GM18873 (cell line): ENCODE results near the gene DUSP11.
"Not testable (repeated sequence)": the region's sequence is repeated elsewhere in the genome, so short reads cannot be mapped to it uniquely, and the experiment has no call there.

Experiments used
- ATAC-seq: cut with Tn5 transposase; IDR thresholded peaks from one replicate; pipeline ENCODE4 v1.9.1; 2021; ENCODE audit warnings: mild to moderate bottlenecking, moderate library complexity, moderate number of reproducible peaks; ENCODE audit not compliant: unreplicated experiment, low FRiP score

The DUSP11 gene

DNA sequence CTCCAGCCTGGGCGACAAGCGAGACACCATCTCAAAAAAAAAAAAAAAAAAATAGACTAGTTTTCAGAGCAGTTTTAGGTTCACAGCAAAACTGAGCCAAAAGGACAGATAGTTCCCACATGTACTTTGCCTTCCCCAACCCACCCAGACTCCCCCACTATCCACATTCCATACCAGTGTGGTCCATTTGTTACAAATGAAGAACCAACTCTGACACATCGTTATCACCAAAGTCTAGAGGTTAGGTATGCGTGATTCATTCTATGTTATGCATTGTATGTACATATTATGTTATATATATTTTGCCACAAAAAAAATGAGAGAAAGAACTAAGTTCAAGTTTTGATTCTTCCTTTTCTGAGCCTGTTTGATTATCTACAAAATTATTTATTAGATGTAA lies 3.5 kb downstream of the DUSP11 start:
- ATAC-seq: no peak

- ATAC-seq: no peak
Measured at GRCh38 chr2:73772819-73773218, 7.1 kb downstream of the DUSP11 start.

DNA sequence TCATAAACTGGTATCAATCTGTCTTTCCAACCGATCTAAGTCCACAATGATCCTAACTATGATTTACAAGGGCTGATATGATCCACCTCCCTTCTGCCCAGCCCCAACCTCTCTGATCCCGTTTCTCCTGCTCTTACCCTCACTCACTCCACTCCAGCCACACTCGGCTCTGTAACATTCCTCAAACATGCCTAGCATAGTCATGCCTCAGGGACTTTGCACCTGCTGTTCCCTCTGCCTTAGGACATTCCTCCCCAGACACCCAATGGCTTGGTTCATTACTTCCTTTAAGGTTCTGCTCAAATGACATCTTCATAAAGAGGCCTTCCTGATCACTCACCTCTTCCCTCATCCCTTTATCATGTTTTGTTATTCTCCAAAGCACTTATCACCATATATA lies 9.2 kb downstream of the DUSP11 start:
- no peak for ATAC-seq

- no peak for ATAC-seq
Measured at GRCh38 chr2:73766994-73767393, 12.9 kb downstream of the DUSP11 start.

DNA sequence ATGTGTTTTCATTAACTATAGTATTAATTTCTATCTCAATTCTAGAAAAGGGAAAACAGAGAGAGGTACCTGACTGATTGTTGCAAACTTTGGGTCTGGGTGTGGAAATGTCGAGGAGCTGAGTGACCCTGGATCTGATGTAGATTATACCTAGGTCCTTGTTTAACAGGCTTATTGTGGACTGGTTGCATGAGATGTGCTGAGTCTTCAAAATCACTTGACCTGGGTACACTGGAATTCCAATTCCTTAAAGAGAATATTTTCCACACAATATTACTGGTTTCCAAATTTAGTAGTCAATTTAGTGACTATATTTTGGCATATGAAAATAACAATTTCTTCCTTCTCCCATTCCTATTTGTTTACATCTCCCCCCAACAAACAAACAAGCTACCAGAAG lies 13.6 kb downstream of the DUSP11 start:
- ATAC-seq: no peak

GRCh38 chr2:73764945-73765344 lies 15.0 kb downstream of the DUSP11 start:
- ATAC-seq: no peak

GRCh38 chr2:73762571-73762970 lies 17.3 kb downstream of the DUSP11 start:
- no peak for ATAC-seq

GRCh38 chr2:73759904-73760303 lies 20.0 kb downstream of the DUSP11 start:
- ATAC-seq: no peak

DNA sequence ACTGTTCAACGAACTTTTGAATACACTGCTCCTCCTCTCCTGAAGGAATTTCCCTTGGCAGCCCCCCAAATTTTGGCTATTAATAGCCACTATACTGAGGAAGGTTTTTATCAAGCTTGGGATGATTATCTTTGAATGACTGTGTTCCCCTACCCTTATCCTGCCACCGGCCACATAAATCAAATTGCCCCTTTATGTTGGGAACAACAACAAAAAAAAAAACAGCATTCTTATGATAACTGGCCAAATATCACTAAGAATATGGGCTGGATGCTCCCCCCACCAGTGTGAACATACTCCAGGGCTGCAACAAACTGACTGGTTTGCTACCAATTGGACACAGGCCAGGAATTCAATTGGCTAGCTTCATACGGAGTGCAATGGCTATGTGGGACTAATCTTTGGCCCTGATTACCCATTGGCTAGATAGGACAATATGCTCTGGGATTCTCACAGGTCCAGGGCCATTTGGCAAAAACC lies 20.6 kb downstream of the DUSP11 start:
- no peak for ATAC-seq

GRCh38 chr2:73754332-73754731 lies 25.6 kb downstream of the DUSP11 start:
- not testable (repeated sequence) for ATAC-seq

GRCh38 chr2:73749314-73749713 lies 30.6 kb downstream of the DUSP11 start:
- no peak for ATAC-seq

DNA sequence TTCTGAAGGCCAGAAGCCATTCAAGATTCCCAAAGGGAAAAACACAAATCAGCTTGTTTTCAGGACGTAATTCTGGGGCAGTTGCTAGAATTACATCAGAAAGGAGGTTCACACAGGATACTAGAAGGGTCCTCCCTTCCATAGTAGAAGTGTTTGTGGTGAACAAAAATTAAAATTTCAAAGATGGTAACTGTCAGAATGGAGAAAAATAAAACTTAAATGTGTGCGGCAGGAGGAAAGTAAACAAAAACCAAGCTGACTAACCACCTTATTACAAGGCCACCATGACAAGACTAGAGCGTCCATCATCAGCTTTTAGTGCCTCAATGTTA lies 33.1 kb downstream of the DUSP11 start:
- ATAC-seq: no peak

DNA sequence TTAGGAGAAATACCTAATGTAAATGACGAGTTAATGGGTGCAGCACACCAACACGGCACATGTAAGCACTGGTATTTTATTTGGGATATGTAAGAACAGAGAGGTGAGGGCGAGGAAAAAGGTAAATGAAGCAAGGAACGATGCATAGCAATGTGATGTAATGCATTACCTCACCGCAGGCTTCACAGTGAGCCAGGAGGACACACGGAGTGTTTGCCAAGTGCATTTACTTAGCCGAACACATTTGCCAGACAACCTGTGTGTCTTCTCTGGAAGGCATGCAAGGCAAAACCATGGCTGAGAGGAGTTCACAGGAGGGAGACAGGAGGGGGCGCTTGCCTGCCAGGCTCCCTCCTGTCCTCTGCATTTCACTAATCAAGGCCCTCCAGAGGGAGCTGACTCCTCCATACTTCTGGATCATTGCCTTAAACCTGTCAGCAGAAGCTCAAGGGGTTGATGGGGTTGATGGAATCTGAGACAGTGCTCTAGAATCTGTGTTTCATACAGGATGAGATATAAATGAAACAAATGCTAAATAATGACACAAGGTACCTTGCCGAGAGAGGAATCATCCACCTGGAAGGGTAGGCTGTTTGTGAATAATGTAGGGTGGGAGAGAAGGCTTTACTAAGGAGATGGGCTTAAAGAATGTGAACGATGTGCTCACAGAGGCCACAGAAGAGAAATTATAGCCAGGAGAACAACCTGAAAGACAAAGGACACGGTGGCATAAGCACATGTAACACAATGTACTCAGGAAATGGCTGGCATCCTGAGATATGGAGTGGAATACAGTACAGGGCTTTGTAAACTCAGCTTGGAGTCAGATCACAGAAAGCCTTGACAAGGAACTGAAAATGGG lies 33.7 kb downstream of the DUSP11 start:
- ATAC-seq: no peak

GRCh38 chr2:73740767-73741166 lies 39.1 kb downstream of the DUSP11 start:
- no peak for ATAC-seq

DNA sequence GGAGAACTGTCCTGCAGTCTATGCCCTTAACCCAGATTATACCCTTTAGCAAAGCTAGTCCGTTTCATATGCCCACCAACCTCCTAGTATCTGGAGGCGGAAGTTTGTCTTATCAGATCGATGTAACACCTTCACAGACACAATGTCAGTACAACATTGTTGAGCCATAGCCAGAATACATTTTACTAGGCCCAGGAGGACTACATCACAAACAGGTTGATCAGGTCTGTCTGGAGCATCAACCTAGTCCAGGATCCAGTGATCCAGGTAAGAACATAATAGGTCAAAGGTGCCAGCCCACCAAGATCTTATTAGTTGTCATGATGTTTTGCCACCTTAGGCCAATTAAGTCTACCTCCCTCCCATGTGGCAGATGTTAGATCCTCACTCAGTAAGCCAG lies 40.8 kb downstream of the DUSP11 start:
- no peak for ATAC-seq

GRCh38 chr2:73736855-73737779 lies 42.8 kb downstream of the DUSP11 start, which contains the start of gene TPRKB:
TPRKB (minus strand) TSS chr2:73737345; CDS start chr2:73734569, 2,776 bp downstream.
- ATAC-seq: peak; percentile 81

GRCh38 chr2:73736378-73736777 lies 43.5 kb downstream of the DUSP11 start:
- ATAC-seq: peak; percentile 8

- ATAC-seq: no peak
Measured at GRCh38 chr2:73730810-73731209, 49.1 kb downstream of the DUSP11 start.

DNA sequence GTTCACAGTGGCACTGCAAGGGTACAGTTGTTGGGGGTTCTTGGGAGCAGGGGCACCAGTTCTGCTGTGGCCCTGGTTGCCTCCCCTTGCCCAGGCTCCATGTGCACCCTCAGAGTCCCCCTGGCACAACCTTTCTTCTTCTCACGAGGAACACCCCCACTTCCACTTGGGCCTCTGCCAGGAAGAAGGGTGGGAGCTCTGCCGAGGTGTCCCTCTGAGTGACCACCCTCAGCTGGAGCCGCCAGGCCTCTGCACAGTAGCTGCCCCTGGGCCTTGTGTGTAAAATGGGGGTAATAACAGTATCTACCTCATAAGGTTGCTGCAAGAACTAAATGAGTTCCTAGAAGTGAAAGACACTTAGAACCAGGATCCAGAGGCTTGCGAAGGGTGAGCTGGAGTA lies 51.2 kb downstream of the DUSP11 start:
- ATAC-seq: no peak

DNA sequence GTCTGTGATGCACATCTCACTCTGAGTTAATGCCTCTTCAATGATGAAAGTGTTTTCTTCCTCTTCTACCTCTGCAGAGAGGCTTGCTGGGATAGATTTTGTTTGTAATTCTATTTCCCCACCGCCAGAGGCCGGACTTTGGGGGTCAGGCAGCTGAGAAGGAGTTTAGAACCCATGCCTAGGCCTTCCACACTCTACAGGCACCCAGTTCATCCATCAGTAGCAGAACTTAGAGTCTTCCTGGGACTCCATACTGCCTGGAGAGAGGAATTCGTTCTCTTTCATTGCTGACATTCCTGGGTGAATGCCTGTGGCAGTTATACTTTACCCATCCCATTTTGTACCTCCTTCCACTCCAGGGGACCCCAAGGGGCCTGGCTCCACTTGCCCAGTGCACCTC lies 51.9 kb downstream of the DUSP11 start:
- ATAC-seq: no peak

GRCh38 chr2:73726657-73727056 lies 53.2 kb downstream of the DUSP11 start:
- not testable (repeated sequence) for ATAC-seq
